Measurements from ENCODE around the gene PTGES2. TPM values are rescaled to one million over a fixed set of nuclear protein-coding genes. Genes with fewer than 3 reads are reported as not detected.
"Not testable (repeated sequence)": the region's sequence is repeated elsewhere in the genome, so short reads cannot be mapped to it uniquely, and the experiment has no call there.

Gene PTGES2
- polyA plus RNA-seq, 1 donor from 2014 or later = 55.9 TPM

- no peaks in the 10 kb centered on the region for H3K9me3 ChIP-seq (ENCODE audit: low read length)
- H2AFZ ChIP-seq (ENCODE audit: low read depth, low read length) = no peak overlapping the region
- no peaks in the 10 kb centered on the region for H3F3A ChIP-seq (ENCODE audit: insufficient read depth, low read length, poor library complexity, severe bottlenecking)
- no peaks in the 10 kb centered on the region for H4K20me1 ChIP-seq (ENCODE audit: insufficient read depth)
- H3K79me2 ChIP-seq (replicated peaks; ENCODE audit: insufficient read depth, low read length) = no peaks in the 10 kb centered on the region
- H3K9ac ChIP-seq (ENCODE audit: low read length) = no peak overlapping the region
- H3K27ac ChIP-seq (ENCODE audit: low read length) = no peak overlapping the region
- no peaks in the 10 kb centered on the region for H3K27me3 ChIP-seq (ENCODE audit: insufficient read depth, low read depth, low read length)
- TF ChIP-seq MXI1 (conservative IDR thresholded peaks at IDR 0.05; ENCODE audit: poor library complexity, severe bottlenecking) (no peak), EZH2 (IDR thresholded peaks at IDR 0.05; ENCODE audit: borderline replicate concordance, insufficient read depth, low read length, poor library complexity, severe bottlenecking) (no peak), EP300 (conservative IDR thresholded peaks at IDR 0.05; ENCODE audit: poor library complexity, severe bottlenecking) (no peak), SMC3 (conservative IDR thresholded peaks at IDR 0.05; ENCODE audit: poor library complexity) (no peak), CTCF (IDR thresholded peaks at IDR 0.05; ENCODE audit: poor library complexity, severe bottlenecking) (no peak), RAD21 (conservative IDR thresholded peaks at IDR 0.05) (no peak), TAF1 (IDR thresholded peaks at IDR 0.05; ENCODE audit: low read depth) (no peak), REST (IDR thresholded peaks at IDR 0.05; ENCODE audit: borderline replicate concordance) (no peak), POLR2AphosphoS5 (IDR thresholded peaks at IDR 0.05) (no peak)
- H3K36me3 ChIP-seq (ENCODE audit: insufficient read depth, low read length) = no peaks in the 10 kb centered on the region
- H3K4me2 ChIP-seq (ENCODE audit: low read length) = no peak overlapping the region
- no peak overlapping the region for H3K4me3 ChIP-seq (ENCODE audit: low read length)
- no peaks in the 10 kb centered on the region for H3K9me2 ChIP-seq (ENCODE audit: insufficient read depth, low read length)
These were observed 13.8 kb downstream of the PTGES2 start for GRCh38 chr9:128113526-128114325.

GRCh38 chr9:128111726-128112125 lies 15.8 kb downstream of the PTGES2 start:
- H3F3A ChIP-seq (ENCODE audit: insufficient read depth, low read length, poor library complexity, severe bottlenecking); H3K79me2 ChIP-seq (replicated peaks; ENCODE audit: insufficient read depth, low read length); H4K20me1 ChIP-seq (ENCODE audit: insufficient read depth); H3K9ac ChIP-seq (ENCODE audit: low read length); H3K9me3 ChIP-seq (ENCODE audit: low read length); H2AFZ ChIP-seq (ENCODE audit: low read depth, low read length); H3K4me3 ChIP-seq (ENCODE audit: low read length); H3K36me3 ChIP-seq (ENCODE audit: insufficient read depth, low read length); H3K27ac ChIP-seq (ENCODE audit: low read length); H3K9me2 ChIP-seq (ENCODE audit: insufficient read depth, low read length); H3K4me2 ChIP-seq (ENCODE audit: low read length); H3K27me3 ChIP-seq (ENCODE audit: insufficient read depth, low read depth, low read length): not testable (repeated sequence)

Data from neural cell (in vitro differentiated cells).